Islet precursor cell (in vitro differentiated cells): ENCODE results near the gene ARFGAP1.

ENCODE experiments used
- DNase-seq: peaks from one replicate; pipeline ENCODE4 v3.0.0-alpha.2; 2018

ARFGAP1 gene

GRCh38 chr20:63310265-63310991 lies 37.8 kb downstream of the ARFGAP1 start:
- no peak for DNase-seq

- DNase-seq: no peak
Observed at GRCh38 chr20:63311186-63311832, 38.7 kb downstream of the ARFGAP1 start.

- no peak for DNase-seq
Observed at GRCh38 chr20:63311833-63312243, 39.2 kb downstream of the ARFGAP1 start.

- DNase-seq: no peak
Observed at GRCh38 chr20:63312273-63312672, 39.7 kb downstream of the ARFGAP1 start.

GRCh38 chr20:63312690-63313348 lies 40.2 kb downstream of the ARFGAP1 start:
- DNase-seq: no peak

GRCh38 chr20:63313349-63314014 lies 40.9 kb downstream of the ARFGAP1 start:
- DNase-seq: no peak

- no peak for DNase-seq
Observed at GRCh38 chr20:63314015-63314471, 41.4 kb downstream of the ARFGAP1 start.

- no peak for DNase-seq
Observed at GRCh38 chr20:63314566-63315239, 42.1 kb downstream of the ARFGAP1 start.

- no peak for DNase-seq
Observed at GRCh38 chr20:63315240-63315689, 42.7 kb downstream of the ARFGAP1 start.

- DNase-seq: no peak
Observed at GRCh38 chr20:63315731-63316491, 43.3 kb downstream of the ARFGAP1 start.

- no peak for DNase-seq
Observed at GRCh38 chr20:63316502-63316921, 43.9 kb downstream of the ARFGAP1 start.

- no peak for DNase-seq
Observed at GRCh38 chr20:63317061-63317460, 44.4 kb downstream of the ARFGAP1 start.

GRCh38 chr20:63317601-63318291 lies 45.1 kb downstream of the ARFGAP1 start:
- DNase-seq: no peak

GRCh38 chr20:63318391-63319163 lies 46.0 kb downstream of the ARFGAP1 start:
- no peak for DNase-seq

- DNase-seq: no peak
Observed at GRCh38 chr20:63319164-63320040, 46.8 kb downstream of the ARFGAP1 start.

GRCh38 chr20:63320041-63320511 lies 47.5 kb downstream of the ARFGAP1 start:
- DNase-seq: no peak

GRCh38 chr20:63320616-63321147 lies 48.1 kb downstream of the ARFGAP1 start:
- no peak for DNase-seq

- no peak for DNase-seq
Observed at GRCh38 chr20:63321148-63321831, 48.7 kb downstream of the ARFGAP1 start.
